ELR (cell line): Measurements from ENCODE around the gene KCTD20.
A peak's percentile ranks its signal among the peaks of the same experiment; 100 is the strongest.
"Not testable (repeated sequence)": the region's sequence is repeated elsewhere in the genome, so short reads cannot be mapped to it uniquely, and the experiment has no call there.

Experiments
- DNase-seq: peaks from one replicate; pipeline ENCODE4 v3.0.0-alpha.2; 2015; ENCODE audit warnings: low read depth

The KCTD20 gene

DNA sequence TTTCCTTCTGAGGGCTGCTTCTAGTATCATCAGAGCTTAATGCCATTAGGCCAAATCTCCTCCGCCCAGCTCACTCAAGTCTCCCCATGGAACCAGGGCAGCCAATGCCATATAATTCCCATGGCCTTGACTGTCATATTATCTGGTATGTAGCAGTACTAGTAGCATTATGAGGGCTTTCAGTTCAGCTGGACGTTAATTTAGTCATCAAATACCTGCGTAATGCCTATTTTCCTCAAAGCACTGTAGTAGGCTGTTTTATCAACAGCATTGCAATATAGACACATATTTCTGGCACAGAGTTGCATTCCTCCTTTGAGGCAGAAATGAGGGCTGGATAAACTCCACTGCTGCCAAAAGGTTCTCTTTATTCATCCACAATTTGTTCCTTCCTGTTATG lies 1.7 kb downstream of the KCTD20 start:
- DNase-seq: peak; percentile 53

DNA sequence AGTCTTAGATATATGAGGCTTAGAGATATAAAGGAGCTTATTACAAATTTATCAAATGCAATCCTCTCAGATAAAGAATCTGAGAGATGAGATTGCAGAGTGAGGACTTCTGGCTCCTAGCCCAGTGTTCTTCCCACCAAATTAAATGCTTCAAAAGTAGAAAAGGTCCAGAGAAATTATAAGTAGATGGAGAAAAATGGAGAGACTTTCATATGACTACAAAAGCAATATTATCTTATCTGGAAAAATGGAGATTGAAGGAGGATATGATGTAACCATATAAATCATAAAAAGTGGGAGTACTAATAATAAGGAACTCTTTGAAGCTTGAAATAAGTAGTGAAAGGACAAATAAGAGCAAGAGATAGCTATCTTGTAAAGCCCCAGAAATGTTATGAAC lies 2.8 kb downstream of the KCTD20 start:
- no peak for DNase-seq

DNA sequence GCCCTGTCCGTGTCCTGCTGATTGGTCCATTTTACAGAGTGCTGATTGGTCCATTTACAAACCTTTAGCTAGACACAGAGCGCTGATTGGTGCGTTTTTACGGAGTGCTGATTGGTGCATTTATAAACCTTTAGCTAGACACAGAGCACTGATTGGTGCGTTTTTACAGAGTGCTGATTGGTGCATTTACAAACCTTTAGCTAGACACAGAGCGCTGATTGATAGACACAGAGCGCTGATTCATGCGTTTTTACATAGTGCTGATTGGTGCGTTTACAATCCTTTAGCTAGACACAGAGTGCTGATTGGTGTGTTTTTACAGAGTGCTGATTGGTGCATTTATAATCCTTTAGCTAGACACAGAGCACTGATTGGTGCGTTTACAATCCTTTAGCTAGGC lies 6.4 kb downstream of the KCTD20 start:
- not testable (repeated sequence) for DNase-seq

DNA sequence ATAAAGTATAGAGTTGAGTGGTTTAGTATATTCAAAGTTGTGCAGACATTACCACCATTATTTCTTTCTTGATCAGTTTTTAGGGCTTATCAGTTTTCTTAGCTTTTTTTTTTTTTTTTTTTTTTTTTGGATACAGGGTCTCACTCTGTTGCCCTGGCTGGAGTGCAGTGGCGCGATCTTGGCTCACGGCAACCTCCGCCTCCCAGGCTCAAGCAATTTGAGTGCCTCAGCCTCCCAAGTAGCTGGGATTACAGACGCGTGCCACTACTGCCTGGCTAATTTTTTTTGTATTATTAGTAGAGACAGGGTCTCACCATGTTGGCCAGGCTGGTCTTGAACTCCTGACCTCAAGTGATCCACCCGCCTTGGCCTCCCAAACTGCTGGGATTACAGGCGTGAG lies 10.1 kb downstream of the KCTD20 start:
- not testable (repeated sequence) for DNase-seq

DNA sequence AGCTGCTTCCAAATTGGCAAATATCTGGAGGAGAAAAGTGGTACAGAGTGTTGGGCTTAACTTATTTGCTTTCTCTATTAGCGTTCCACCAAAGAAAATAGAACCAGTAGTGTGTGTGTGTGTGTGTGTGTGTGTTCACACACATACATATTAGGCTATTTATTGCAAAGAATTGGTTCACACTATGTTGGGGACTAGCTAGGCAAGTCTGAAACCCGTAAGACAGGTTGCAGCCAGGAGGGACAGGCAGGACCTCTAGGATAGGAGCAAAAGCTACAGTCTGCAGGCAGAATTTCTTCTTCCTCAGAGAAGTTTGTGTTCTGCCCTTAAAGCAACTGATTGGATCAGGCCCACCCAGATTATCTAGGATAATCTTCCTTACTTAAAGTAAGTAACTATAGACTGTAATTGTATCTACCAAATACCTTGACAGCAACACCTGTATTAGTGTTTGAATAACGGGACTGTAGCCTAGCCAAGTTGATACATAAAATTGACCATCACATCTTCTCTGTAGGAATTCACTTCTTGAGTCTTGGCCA lies 12.8 kb downstream of the KCTD20 start:
- DNase-seq: no peak

DNA sequence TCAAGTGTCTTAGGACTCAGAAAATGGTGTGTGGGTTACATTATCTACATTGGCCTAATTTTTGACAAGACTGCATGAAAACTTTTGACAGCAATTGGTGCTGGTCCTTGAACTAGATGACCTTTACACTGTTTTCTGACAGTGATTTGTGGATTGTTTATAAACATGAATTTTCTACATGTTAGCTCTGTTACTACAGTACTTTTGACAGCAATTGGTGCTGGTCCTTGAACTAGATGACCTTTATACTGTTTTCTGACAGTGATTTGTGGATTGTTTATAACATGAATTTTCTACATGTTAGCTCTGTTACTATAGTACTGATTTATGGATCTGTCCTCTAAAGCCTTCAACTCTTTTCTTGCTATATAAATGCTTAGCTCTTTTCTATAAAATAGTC lies 16.7 kb downstream of the KCTD20 start:
- DNase-seq: no peak

DNA sequence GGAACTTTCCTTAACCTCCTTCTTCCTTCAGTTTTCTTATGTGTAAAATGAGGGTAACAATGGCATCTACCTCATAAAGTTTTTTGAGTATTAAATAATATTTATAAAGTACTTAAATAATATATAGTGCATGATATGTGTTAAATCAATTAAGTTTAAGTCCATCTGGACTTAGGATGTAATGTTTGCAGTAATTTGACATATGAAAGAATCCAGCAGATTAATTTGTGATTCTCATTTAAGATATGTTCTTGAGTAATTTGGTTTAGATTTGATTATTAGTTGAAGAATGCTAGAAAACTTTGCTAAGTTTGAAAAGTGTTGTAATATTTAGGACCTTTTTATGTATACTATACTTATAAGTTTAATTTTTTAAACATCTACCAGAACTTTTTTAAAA lies 18.1 kb downstream of the KCTD20 start:
- no peak for DNase-seq

DNA sequence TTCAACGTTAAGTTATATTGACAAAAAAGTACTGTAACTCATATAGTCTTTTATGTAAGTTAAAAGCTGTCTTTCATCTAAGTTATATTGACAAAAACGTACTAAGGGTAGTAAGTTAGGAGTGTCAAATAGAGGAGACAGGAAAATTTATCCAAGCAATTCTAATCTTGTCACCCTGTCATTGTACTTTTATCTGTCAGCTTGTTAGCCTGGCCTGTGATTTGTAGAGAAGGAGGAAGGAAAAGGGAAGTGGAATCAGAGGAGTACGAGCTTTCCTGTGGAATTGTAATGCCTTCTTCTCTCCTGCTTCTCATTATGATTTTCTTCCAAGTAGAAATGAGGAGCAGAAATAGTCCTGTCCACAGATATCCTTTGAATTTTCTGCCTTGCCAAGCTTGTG lies 18.8 kb downstream of the KCTD20 start:
- no peak for DNase-seq

DNA sequence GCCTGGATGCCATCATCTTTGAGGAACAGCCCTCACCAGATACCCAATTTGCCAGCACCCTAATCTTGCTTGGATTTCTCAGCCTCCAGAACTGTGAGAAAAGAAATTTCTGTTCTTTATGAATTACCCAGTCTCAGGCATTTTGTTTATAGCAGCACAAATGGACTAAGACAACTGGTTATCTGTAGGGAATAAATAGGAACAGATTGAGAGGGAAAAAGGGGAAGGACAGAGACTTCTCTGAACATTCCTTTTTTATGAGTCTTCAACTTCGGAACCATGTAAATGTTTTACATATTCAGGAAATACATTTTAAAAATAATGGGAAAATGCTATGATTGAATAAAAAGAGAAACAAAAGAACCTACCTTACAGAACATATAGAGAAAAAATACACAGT lies 20.9 kb downstream of the KCTD20 start:
- peak; percentile 33 for DNase-seq

DNA sequence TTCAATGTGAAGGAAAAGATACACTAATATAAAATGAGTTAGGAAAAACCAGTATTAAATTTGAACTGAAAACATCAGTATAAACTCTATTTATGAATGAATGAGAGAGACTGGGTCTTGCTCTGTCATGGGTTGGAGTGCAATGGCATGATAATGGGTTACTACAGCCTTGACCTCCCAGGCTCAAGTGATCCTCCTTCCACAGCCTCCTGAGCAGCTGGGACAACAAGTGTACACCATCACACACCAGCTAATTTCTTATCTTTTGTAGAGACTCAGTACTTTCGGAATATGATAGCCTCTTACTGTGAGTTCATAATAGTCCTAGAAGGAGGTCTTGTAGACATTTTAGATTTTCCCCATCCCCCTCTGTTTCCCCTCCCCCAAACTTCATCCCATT lies 21.4 kb downstream of the KCTD20 start:
- DNase-seq: no peak

DNA sequence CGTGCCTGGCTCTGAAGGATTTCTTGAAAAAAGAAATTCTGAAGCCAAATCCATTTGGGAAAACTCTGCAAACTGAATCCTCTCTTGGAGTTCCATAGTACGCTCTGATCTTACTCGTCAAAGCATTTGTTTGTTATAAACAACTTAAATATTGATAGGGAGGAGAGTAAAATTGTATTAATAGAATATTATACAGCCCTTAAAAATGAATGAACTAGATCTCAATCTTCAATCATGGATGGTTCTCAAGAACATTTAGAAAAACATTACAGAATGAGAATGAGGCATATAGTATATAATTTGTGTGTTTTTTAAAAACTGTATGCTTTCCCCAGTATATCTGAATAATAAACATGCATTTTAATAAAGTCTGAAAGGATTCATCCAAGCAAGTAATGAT lies 24.8 kb downstream of the KCTD20 start:
- no peak for DNase-seq

DNA sequence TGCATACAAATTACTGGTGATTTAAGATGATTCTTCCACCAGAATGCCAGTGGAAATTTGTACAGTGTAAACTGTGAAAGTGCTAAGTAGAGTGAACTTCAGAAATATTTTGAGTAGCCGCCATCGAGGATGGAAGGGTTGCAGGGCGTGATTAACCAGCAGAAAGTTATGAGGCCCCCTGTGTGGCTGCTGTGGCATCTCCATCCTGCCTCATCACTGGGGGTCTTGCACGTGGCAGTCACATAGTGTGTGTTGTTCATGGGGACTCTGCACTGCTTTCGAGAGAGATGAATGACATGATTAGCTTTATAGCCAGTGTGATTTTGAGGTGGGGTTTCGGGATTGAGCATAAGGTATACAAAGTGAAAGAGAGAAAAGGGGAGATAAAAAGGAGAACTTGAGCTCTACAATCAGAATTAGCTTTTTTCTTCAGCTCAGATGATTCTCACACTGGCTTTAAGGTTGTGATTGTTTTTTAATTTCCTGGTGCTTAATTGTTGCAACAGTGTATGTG lies 26.4 kb downstream of the KCTD20 start:
- no peak for DNase-seq

DNA sequence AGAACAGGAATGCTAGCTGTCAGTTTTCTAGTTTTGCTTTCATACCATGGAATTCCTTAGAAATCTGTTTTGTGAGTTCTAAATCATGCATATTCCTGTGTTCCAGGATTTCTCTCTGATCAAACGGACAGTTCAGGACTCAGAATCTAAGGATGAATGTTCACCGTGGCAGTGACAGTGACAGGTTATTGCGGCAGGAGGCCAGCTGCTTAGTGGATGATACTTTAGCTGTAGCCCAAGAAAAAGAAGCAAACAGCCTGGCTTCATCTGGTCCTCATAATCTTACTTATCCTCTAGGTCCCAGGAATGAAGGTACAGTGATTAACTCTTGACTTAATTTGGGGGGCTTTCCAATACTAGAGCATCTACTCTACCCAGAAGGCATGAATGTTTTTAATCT lies 27.1 kb downstream of the KCTD20 start:
- DNase-seq: no peak

DNA sequence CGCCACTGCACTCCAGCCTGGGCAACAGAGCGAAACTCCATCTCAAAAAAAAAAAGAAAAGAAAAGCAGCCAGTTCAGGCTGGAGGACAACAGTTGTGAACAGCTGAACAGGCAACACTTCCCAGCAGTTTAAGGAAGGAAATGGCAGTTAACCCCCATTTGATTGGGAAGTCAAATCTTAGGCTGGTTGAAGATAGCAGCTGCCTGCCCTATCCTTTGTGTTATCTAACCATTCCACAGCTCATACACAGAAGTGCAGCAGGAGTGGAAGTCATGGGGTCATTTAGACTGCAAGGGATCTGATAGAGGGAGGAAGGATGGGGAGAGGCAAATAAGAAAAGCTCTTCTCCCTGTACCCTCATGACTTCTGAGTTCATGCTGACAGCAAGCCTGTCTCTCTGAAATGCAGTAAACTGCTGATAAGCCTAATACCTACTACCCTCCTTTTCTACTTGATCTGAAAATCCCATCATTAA lies 35.3 kb downstream of the KCTD20 start:
- DNase-seq: no peak

DNA sequence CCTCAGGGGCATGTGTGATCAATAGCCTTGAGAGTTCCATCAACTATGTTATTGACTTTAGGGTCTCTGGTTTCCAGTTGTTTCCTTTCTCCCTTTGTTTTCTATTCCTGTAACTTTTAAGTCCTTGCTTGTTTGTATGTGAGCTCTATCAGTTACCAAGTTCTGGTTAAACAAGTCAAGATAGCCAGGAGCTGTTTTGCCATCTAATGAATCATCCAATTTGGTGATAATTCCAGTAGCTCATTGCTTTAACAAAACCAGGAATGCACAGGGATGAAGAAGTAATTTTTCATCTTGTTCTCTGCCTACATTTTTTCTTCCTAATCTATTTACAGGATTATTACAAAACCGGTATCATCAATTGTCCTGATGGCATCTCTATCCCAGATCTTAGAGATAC lies 36.5 kb downstream of the KCTD20 start:
- no peak for DNase-seq

DNA sequence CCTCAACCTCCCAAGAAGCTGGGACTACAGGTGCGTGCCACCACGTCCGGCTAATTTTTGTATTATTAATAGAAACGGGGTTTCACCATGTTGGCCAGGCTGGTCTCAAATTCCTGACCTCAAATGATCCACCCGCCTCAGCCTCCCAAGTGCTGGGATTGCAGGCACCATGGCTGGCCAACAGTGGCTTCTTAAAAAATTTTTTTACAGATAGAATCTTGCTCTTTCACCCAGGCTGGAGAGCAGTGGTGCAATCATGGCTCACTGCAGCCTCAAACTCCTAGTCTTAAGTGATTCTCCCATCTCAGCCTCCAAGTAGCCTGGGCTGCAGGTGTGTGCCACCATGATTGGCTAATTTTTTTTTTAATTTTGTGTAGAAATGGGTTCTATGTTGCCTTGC lies 40.5 kb downstream of the KCTD20 start:
- DNase-seq: not testable (repeated sequence)

DNA sequence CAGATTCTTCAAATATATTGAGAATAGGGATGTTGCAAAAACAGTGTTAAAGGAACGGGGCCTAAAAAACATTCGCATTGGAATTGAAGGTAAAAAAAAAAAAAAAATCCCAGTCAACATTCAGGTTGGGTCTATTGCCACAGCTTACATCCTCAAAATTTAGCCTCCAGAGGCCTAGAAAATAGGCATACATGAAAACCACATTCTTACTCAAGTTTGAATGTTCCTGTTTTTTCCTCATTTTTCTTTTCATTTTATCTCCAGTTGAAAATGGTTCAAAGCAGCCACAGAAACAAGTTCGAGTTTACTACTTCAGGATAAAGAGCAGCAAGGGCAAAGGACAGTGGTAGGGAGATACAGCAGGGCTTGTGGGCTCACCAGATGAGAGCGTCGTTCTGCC lies 41.9 kb downstream of the KCTD20 start:
- DNase-seq: no peak

DNA sequence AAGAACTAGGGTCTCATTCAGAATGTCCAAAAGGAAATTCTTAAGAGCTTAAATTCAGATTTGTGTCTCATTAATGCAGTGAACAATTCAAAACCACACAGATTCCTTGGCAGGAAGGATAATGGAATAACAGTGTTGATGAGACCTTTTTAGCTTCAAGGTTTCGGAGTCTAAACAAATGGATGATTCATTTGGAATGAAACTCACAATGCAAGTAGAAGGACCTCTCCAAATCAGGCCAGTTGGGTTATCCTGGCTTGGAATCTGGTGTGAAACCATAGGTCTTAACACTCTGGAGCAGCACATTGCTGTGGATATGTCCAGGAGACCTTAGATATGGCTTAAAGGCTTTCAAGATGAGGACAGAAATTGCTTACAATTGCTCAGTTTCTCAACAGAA lies 44.9 kb downstream of the KCTD20 start:
- no peak for DNase-seq

DNA sequence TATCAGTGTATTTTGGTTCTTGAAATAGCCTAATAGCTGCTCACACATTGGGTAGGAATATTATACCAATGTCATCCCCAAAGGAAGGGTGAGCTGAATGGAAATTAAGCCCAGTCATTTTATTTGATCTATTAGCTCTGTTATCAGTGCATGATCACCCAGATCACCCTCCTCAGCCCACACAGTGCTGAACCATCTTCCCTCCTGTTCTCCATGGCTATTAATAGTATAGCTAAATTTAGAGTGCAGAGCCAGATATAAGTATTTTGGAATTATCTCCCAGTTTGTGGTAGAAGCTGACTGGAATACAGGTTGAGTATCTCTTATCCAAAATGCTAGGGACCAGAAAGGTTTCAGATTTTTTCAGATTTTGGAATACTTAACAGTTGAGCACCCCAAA lies 45.4 kb downstream of the KCTD20 start:
- no peak for DNase-seq

DNA sequence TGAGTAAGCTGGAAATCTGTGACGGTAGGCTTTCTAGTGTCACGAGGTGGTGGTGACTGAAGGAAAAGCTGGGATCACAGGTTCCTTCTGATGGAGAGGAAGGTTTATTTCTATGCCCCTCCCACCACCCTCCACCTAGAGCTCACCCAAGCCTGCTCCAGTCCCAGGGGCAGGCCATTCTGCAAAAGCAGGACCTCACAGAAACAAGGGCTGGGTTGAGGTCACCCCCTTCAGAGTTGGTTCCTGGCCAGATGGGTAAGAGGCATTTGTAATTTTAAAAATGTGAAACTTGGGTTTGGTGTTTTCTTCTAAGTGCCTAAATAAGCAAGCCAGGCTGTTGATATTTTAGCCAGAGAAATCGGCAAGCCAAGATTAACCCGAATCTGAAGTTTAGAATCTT lies 46.6 kb downstream of the KCTD20 start:
- no peak for DNase-seq

DNA sequence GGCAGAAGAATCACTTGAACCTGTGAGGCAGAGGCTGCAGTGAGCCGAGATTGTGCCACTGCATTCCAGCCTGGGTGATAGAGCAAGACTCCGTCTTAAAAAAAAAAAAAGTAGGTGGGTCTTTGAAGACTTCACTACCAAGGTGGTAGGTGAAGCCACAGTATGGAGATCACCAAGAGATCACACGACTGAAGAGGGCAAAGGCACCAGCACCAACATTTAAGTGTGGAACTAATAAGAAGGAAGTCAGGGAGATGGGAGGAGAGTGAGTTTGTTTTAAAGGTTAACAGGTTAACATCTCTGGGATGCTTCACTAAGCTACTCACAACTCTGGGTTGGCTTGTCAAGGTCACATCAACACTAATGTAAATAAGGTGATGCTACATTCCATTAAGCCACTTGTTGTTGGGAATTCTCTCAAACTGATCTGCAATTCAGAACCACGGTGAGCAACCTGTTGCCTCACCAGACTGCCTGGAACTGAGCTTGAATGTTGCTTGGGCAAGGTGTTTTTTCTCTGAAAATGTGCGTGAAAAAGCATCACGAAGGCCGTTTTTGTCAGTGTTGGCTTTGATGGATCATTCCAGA lies 48.7 kb downstream of the KCTD20 start:
- peak; percentile 5 for DNase-seq

DNA sequence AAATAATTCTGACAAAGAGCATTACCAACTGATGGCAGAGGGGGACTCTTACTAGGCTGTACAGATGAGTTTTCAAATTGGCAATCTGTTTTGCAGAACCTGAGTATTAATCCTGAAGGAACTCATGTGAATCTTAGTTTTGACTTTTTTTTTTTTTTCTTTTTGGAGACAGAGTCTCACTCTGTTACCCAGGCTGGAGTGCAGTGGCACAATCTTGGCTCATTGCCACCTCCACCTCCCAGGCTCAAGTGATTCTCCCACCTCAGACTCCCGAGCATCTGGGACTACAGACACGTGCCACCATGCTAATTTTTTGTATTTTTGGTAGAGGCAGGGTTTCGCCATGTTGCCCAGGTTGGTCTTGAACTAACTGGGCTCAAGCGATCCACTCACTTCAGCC lies 49.3 kb downstream of the KCTD20 start:
- DNase-seq: no peak

DNA sequence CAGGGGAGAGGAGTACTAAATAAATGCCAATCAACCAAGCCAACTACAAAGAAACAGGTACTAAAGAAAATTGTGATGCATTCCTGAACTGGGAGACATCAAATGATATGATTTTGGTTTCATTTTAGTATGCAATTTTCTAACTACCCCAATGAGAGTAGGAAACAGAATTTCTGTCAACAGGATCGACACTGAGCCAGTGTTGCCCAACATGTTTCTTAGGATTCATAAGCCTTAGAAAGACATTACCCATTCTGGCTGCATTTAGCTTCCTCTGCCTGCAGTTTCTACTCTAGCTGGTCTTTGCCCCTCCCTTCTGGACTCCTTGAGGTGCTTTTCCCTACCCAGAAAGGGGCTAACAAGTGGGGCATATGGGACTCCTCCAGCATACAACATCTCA lies 49.8 kb downstream of the KCTD20 start:
- DNase-seq: no peak

DNA sequence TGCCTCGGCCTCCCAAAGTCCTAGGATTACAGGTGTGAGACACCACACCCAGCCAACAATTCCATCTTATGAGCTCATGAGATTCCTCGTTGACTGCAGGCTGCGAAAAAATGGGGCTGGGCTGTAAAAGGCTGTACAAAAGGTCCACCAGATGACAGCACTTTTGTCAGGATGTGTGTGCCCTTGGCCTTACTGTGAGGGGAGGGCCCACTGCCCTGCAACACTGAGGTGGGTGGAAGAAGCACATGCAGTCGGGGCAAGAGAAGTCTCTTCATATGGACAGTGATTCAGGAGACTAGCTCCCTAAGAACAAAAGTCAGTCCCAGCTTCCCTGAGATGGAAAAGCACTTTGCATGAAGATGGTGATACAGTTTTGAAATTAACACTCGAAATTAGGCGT lies 50.5 kb downstream of the KCTD20 start:
- no peak for DNase-seq
